ENCODE results near the gene KIRREL3.

Gene KIRREL3

DNA sequence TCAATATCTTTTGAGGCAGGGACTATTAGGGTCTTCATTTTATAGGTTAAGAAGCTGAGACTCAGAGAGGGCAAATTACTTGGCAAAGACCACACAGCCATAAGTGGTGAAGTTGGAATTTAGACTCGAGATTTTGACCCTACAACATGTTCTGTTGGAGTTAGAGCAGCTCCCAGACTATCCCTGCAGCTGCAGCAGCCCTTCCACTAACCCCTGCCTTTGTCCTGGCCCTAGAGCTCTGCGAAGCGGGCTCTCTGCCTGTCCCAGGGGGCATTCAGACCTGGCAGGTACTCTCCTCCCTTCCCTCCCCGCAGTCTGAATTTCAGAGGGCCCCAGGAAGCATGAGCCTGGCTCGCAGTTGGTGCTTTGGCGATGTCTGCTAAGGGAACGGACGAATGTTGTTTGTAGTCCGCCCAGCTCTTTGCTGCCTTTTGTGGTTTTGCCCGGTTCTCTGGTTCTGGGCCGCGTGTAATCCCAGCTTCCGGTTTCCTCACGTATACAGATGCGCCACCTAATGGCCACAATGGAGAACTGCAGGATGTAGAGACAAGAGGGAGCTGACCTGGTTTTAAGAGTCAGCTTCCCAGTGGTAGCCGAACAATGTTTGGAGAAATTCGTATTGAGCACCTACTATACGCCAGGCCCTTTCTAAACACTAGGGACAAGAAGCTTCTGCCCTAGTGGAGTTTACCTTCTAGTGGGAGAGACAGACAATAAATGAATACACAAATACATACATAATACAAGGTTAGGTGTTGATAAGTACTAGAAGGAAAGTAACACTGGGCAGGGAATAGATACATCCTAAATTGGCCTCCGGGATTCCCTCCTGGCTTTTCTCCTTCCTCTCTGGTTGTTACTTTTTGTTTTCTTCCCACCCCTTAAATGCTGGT, 519.9 kb downstream of the KIRREL3 start:
- Histone ChIP-seq H3K27ac (ENCODE audit: low read depth, low read length) (peak overlapping the region; percentile 54), H3K36me3 (ENCODE audit: control insufficient read depth, insufficient read depth, low read length) (no peaks in the 10 kb centered on the region), H3K4me3 (ENCODE audit: low read depth, low read length) (no peak overlapping the region), H3K9me3 (ENCODE audit: control insufficient read depth, insufficient read depth, low read length) (no peaks in the 10 kb centered on the region), H3K4me1 (ENCODE audit: control insufficient read depth, insufficient read depth, low read length) (peaks cover 5% of the 10 kb centered on the region; the same call in 1 of the 2 replicates), H3K9ac (ENCODE audit: low read depth, low read length) (peak overlapping the region; percentile 60; the same call in 1 of the 2 replicates), H3K27me3 (ENCODE audit: control insufficient read depth, insufficient read depth, low read length) (no peaks in the 10 kb centered on the region)

DNA sequence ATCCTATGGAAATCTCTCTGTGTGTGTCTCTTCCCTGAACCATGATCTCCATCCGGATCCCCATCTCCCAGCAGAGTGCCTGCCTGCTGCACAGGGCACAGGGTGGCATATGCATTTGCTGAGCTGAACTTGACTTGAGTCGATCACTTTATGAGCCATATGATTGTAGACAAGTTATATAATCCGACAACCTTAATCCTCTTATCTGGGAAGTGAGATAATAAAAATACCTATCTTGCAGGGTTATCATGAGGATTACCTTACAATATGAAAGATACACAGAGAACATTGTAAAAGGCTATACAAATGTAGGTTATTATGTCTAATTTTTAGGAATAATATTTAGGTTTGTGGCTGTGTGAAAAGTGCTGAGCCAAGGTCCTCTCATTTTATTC, 520.6 kb downstream of the KIRREL3 start:
- Histone ChIP-seq H3K4me3 (ENCODE audit: low read depth, low read length) (no peak overlapping the region), H3K27me3 (ENCODE audit: control insufficient read depth, insufficient read depth, low read length) (no peaks in the 10 kb centered on the region), H3K9me3 (ENCODE audit: control insufficient read depth, insufficient read depth, low read length) (no peaks in the 10 kb centered on the region), H3K27ac (ENCODE audit: low read depth, low read length) (no peak overlapping the region), H3K9ac (ENCODE audit: low read depth, low read length) (peak overlapping the region; percentile 60; the same call in 1 of the 2 replicates), H3K4me1 (ENCODE audit: control insufficient read depth, insufficient read depth, low read length) (peaks cover 5% of the 10 kb centered on the region; the same call in 1 of the 2 replicates), H3K36me3 (ENCODE audit: control insufficient read depth, insufficient read depth, low read length) (no peaks in the 10 kb centered on the region)

DNA sequence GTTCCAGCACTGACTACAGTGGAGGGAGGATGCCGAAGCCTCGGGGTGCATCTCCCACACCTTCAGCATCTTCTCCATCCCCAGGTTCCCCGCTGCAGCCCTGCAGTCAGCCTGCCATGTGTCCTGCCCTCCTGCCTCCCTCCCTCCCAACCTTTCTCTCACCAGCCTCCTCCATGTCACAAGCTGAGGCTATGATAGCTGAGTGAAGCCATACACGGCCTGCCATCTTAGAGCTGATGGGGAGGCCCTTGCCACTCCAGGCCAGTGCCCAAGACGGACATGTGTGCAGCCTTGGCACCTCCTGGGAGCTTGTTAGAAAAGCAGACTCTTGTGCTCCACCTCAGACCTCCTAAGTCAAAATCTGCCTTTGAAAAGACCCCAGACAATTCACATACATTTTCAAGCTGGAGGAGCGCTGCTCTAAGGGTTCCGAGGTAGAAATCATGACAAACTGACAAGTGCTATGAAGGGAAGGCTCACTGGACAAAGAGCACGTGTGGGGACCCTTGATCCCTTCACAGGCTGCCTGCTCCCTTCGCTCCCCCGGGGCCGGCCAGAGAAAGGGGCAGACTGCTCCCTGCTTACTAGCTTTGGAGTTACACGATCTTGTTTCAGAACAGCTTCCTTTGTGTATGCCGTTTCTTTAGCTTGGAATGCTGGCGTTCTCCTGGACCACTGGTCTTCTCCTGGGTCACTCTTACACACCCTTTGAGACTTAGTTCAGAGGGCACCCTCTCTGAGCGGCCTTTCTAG, 521.2 kb downstream of the KIRREL3 start:
- H3K9ac ChIP-seq (ENCODE audit: low read depth, low read length) = no peak overlapping the region
- no peak overlapping the region for H3K27ac ChIP-seq (ENCODE audit: low read depth, low read length)
- H3K36me3 ChIP-seq (ENCODE audit: control insufficient read depth, insufficient read depth, low read length) = no peaks in the 10 kb centered on the region
- no peak overlapping the region for H3K4me3 ChIP-seq (ENCODE audit: low read depth, low read length)
- H3K9me3 ChIP-seq (ENCODE audit: control insufficient read depth, insufficient read depth, low read length) = no peaks in the 10 kb centered on the region
- no peaks in the 10 kb centered on the region for H3K27me3 ChIP-seq (ENCODE audit: control insufficient read depth, insufficient read depth, low read length)
- peaks cover 5% of the 10 kb centered on the region; the same call in 1 of the 2 replicates for H3K4me1 ChIP-seq (ENCODE audit: control insufficient read depth, insufficient read depth, low read length)

DNA sequence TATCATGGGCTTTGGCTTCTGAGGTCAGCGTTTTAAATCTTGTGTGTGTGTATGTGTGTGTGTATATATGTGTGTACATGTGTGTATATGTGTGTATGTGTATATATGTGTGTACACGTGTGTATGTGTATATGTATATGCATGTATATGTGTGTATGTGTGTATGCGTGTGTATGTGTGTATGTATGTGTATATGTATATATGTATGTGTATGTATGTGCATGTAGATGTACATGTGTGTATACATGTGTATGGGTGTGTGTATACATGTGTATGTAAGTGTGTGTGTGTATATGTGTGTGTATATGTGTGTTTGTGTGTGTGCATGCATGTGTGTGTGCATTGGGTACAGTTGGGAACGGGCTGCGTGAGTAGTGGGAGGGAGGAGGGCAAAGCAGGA, 522.1 kb downstream of the KIRREL3 start:
- Histone ChIP-seq H3K9ac (ENCODE audit: low read depth, low read length) (no peak overlapping the region), H3K27me3 (ENCODE audit: control insufficient read depth, insufficient read depth, low read length) (no peaks in the 10 kb centered on the region), H3K9me3 (ENCODE audit: control insufficient read depth, insufficient read depth, low read length) (no peaks in the 10 kb centered on the region), H3K4me3 (ENCODE audit: low read depth, low read length) (no peak overlapping the region), H3K27ac (ENCODE audit: low read depth, low read length) (no peak overlapping the region), H3K36me3 (ENCODE audit: control insufficient read depth, insufficient read depth, low read length) (no peaks in the 10 kb centered on the region), H3K4me1 (ENCODE audit: control insufficient read depth, insufficient read depth, low read length) (peaks cover 5% of the 10 kb centered on the region; the same call in 1 of the 2 replicates)

DNA sequence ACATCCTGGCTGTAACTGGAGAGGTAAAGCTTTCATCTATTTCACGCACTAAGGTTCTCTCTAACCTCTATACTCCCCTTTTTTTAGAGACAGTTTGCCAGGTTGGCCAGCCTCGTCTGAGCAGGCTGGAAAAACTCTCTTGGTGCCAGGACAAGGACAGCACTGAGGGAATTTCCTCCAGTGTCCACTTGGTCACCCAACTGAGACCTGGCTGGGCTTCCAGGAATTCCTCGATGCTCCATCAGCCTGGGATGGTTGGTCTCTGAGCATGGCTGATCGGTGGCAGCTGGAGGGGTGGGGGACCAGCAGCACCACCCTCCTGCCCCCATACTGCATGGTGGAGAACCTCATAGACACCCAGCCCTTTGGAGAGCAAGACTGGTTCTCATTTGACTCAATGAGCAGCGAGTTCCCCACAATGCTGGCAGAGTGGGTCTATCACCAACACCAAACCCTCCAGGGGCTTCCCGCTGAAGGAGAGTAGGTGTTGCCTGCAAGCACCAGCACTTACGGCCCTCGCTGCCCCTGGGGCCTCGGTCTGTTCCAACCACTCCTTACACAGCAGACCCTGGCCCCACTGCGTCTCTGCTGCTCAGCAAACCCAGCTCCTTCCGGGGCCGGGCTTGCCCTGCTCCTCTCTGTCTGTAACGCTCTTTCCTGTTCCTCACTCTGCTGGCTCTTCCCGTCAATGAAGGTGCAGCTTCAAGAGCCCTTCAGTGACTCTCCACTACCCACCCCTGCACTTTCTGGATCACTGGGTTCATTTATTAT, 522.9 kb downstream of the KIRREL3 start:
- H3K4me1 ChIP-seq (ENCODE audit: control insufficient read depth, insufficient read depth, low read length) = peaks cover 5% of the 10 kb centered on the region; the same call in 1 of the 2 replicates
- no peak overlapping the region for H3K4me3 ChIP-seq (ENCODE audit: low read depth, low read length)
- no peak overlapping the region for H3K9ac ChIP-seq (ENCODE audit: low read depth, low read length)

DNA sequence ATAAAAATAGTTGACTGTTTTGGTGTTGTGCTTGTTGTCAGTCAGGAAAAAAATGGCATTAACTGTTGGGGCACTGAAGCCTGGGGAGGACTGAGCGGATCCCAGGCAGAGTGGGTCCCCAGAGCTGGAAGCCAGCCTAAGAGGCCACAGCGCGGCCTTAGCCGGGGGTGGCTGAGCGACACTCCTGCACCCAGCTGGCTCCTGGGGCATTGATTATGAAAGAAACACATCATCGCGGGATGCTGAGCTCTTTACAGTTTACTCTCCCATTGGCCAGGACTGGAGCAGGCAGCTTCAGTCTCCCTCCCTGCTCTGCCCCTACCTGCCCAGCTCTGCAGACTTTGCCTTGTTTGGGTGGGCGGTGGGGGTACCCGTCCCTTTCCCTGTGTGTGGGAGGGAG, 523.6 kb downstream of the KIRREL3 start:
- Histone ChIP-seq H3K27me3 (ENCODE audit: control insufficient read depth, insufficient read depth, low read length) (no peaks in the 10 kb centered on the region), H3K9me3 (ENCODE audit: control insufficient read depth, insufficient read depth, low read length) (no peaks in the 10 kb centered on the region), H3K27ac (ENCODE audit: low read depth, low read length) (no peak overlapping the region), H3K4me1 (ENCODE audit: control insufficient read depth, insufficient read depth, low read length) (peaks cover 5% of the 10 kb centered on the region; the same call in 1 of the 2 replicates), H3K9ac (ENCODE audit: low read depth, low read length) (no peak overlapping the region), H3K36me3 (ENCODE audit: control insufficient read depth, insufficient read depth, low read length) (no peaks in the 10 kb centered on the region), H3K4me3 (ENCODE audit: low read depth, low read length) (no peak overlapping the region)

More for the DNA sequence above, 522.9 kb downstream of the KIRREL3 start:
- Histone ChIP-seq H3K36me3 (ENCODE audit: control insufficient read depth, insufficient read depth, low read length) (no peaks in the 10 kb centered on the region), H3K27me3 (ENCODE audit: control insufficient read depth, insufficient read depth, low read length) (no peaks in the 10 kb centered on the region), H3K9me3 (ENCODE audit: control insufficient read depth, insufficient read depth, low read length) (no peaks in the 10 kb centered on the region), H3K27ac (ENCODE audit: low read depth, low read length) (no peak overlapping the region)

DNA sequence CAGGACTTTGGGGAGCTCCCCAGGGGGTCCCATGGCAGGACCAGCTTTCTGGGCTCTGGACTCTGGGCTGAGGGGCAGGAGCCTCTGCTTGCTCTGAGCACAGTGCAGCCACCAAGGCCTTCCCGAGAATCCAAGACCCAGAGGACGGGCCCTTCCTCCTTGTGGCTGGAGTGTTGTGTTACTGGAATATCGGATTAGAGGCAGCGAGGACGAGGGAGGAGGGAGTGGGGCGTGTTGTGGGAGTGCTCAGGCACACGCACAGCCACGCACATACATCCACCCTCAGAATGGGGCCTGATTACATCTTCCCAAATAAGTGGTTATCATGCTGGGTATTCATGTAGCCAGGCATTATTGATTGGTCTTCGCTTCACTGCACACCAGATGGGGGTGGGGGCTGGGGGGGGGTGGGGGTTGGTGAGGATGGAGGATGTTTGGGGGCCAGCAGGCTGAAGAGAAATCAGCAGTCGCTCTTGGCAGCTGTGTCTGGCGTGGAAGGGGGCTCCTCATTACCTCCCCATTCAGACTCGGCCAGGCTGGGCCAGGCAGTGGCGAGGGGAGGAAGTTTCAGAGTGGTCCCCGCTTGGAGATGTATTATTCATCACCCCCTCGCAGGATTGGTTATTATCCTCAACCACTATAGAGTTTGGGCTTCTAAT, 524.2 kb downstream of the KIRREL3 start:
- H3K36me3 ChIP-seq (ENCODE audit: control insufficient read depth, insufficient read depth, low read length) = no peaks in the 10 kb centered on the region
- H3K4me3 ChIP-seq (ENCODE audit: low read depth, low read length) = no peak overlapping the region
- H3K9me3 ChIP-seq (ENCODE audit: control insufficient read depth, insufficient read depth, low read length) = no peaks in the 10 kb centered on the region
- H3K4me1 ChIP-seq (ENCODE audit: control insufficient read depth, insufficient read depth, low read length) = peaks cover 5% of the 10 kb centered on the region; the same call in 1 of the 2 replicates
- no peak overlapping the region for H3K9ac ChIP-seq (ENCODE audit: low read depth, low read length)
- H3K27ac ChIP-seq (ENCODE audit: low read depth, low read length) = no peak overlapping the region
- no peaks in the 10 kb centered on the region for H3K27me3 ChIP-seq (ENCODE audit: control insufficient read depth, insufficient read depth, low read length)

DNA sequence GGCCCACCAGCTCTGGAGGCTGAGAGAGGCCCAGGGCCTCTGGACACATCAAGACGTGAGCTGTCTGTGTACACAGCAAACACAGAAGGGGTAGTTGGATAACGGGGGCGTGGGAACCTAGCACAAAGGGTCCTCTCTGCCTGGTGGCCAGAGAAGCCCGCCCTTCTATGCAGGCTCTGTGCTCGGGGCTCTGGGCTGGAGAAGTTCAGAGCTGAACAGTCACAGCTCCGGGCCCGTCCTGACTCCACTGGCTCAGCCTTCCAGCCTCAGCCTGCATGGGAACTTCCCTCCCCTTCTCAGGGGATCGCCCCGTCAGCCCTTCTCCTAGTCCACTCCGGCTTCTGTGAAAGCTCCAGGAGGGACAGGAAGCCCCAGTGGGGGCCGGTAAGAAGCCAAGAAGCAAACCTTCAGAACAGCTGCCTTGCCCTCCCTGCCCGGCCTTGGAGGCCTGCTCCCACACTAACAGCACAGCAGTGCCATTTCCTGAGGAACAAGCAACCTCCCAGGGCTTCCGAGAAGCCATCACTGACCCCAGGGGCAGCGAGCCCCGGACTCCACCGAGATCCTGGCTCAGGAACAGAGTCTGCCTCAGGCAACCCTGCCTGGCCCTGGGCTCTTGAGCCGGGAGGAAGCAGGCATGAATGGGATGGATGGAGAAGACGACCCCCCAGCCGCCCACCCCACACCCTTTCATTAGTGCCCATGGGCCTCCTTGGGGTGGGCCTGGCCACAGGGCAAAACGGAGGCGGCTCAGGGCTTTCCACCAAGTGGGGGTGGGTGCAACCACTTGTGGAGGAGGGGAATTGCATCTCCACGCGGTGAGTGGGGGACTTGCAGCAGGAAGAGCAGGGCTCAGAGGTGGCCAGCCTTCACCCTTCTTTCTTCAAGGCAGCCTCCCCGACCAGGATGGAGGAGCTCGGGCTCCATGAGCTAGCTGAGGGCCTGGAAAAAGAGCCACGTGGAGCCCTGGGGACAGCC, 525.3 kb downstream of the KIRREL3 start:
- Histone ChIP-seq H3K4me3 (ENCODE audit: low read depth, low read length) (no peak overlapping the region), H3K9me3 (ENCODE audit: control insufficient read depth, insufficient read depth, low read length) (no peaks in the 10 kb centered on the region), H3K9ac (ENCODE audit: low read depth, low read length) (no peak overlapping the region), H3K36me3 (ENCODE audit: control insufficient read depth, insufficient read depth, low read length) (no peaks in the 10 kb centered on the region), H3K27ac (ENCODE audit: low read depth, low read length) (no peak overlapping the region), H3K27me3 (ENCODE audit: control insufficient read depth, insufficient read depth, low read length) (no peaks in the 10 kb centered on the region), H3K4me1 (ENCODE audit: control insufficient read depth, insufficient read depth, low read length) (peaks cover 1% of the 10 kb centered on the region; the same call in 1 of the 2 replicates)

DNA sequence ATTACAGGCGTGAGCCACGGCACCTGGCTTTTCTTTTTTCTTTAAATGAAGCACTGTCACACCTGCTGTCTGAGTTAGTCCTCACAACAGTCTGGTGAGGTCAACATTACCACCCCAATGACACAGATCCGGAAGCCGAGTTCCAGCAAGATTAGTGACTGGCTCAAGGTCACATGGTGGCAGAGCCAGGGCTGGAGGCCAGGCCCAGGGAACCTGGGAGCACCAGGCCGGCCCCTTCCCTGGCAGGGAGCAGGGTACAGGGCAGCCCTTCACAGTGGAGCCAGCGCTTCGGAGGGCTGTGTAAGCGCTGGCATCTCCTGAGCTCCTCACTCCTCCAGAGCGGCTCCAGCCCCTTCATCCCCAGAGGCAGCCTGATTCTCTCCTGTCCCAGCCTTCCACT, 526.4 kb downstream of the KIRREL3 start:
- H3K4me3 ChIP-seq (ENCODE audit: low read depth, low read length) = no peak overlapping the region
- no peaks in the 10 kb centered on the region for H3K9me3 ChIP-seq (ENCODE audit: control insufficient read depth, insufficient read depth, low read length)
- no peaks in the 10 kb centered on the region for H3K4me1 ChIP-seq (ENCODE audit: control insufficient read depth, insufficient read depth, low read length)
- H3K9ac ChIP-seq (ENCODE audit: low read depth, low read length) = no peak overlapping the region
- no peak overlapping the region for H3K27ac ChIP-seq (ENCODE audit: low read depth, low read length)
- H3K36me3 ChIP-seq (ENCODE audit: control insufficient read depth, insufficient read depth, low read length) = no peaks in the 10 kb centered on the region
- H3K27me3 ChIP-seq (ENCODE audit: control insufficient read depth, insufficient read depth, low read length) = no peaks in the 10 kb centered on the region

Data from HUES48 (cell line).